GM12801 (cell line): ENCODE measurements around the gene GALNT5.

Experiments used
- TF ChIP-seq, protein P1 (sequence below): IDR thresholded peaks from one replicate; pipeline ENCODE4 v1.5.1; 2011; ENCODE audit warnings: control low read depth; ENCODE audit not compliant: insufficient read length; ENCODE audit errors: extremely low read depth

Gene GALNT5

GRCh38 chr2:157255746-157256145, 1.8 kb upstream of the GALNT5 start:
- TF ChIP-seq, protein P1, sequence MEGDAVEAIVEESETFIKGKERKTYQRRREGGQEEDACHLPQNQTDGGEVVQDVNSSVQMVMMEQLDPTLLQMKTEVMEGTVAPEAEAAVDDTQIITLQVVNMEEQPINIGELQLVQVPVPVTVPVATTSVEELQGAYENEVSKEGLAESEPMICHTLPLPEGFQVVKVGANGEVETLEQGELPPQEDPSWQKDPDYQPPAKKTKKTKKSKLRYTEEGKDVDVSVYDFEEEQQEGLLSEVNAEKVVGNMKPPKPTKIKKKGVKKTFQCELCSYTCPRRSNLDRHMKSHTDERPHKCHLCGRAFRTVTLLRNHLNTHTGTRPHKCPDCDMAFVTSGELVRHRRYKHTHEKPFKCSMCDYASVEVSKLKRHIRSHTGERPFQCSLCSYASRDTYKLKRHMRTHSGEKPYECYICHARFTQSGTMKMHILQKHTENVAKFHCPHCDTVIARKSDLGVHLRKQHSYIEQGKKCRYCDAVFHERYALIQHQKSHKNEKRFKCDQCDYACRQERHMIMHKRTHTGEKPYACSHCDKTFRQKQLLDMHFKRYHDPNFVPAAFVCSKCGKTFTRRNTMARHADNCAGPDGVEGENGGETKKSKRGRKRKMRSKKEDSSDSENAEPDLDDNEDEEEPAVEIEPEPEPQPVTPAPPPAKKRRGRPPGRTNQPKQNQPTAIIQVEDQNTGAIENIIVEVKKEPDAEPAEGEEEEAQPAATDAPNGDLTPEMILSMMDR = no peak

- TF ChIP-seq, protein P1 = no peak
Measured at GRCh38 chr2:157256626-157257025, 879 bp upstream of the GALNT5 start.

DNA sequence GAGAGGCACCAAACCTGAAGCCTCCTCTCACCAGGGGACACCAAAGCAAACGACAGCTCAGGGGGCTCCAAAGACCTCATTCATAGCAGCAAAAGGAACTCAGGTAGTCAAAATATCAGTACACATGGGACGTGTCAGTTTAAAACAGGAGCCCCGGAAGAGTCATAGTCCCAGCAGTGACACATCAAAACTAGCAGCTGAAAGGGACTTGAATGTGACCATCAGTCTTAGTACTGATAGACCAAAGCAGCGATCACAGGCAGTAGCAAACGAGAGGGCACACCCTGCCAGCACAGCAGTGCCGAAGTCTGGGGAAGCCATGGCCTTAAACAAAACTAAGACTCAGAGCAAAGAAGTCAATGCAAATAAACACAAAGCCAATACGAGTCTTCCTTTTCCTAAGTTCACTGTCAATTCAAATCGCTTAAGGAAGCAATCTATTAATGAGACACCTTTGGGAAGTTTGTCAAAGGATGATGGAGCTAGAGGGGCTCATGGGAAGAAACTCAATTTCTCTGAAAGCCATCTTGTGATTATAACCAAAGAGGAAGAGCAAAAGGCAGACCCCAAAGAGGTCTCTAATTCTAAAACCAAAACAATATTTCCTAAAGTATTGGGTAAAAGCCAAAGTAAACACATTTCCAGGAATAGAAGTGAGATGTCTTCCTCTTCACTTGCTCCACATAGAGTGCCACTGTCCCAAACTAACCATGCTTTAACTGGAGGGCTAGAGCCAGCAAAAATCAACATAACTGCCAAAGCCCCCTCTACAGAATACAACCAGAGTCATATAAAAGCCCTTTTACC, 1.2 kb downstream of the GALNT5 start:
- TF ChIP-seq, protein P1 = no peak

DNA sequence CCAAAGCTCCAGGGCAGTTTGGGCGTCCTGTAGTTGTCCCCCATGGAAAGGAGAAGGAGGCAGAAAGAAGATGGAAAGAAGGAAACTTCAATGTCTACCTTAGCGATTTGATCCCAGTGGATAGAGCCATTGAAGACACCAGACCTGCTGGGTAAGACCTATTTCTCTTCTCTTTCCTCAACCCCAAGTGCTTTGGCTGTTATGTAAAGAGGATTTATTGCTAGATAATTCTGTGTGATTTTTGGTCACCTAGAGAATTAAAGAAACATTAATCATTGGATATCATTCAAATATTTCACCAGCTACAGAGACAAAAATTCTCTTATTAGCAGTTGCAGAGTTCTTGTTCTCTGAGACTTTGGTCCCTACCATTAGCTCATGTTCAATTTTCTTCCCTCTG, 1.9 kb downstream of the GALNT5 start:
- TF ChIP-seq, protein P1 = no peak

DNA sequence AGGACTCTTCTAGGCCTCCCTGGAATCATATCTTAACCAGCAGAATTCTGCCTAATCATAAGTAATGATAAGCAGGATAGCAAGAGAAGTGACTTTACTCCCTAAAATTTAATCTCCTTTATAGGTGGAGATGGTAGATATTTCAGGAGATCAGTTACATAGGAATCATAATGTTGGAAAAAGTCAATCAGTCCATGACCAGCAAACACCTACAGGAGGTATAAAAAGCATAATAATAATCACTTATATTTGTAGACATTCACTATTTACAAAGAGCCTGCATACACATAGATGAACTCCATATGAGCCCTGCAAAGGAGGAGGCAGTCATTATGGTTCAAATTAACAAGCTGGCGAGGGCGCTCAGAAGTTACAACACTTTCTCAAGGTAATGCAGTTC, 2.5 kb downstream of the GALNT5 start:
- TF ChIP-seq, protein P1 = no peak

- TF ChIP-seq, protein P1 = no peak
Measured at GRCh38 chr2:157260533-157261198, 3.2 kb downstream of the GALNT5 start.

DNA sequence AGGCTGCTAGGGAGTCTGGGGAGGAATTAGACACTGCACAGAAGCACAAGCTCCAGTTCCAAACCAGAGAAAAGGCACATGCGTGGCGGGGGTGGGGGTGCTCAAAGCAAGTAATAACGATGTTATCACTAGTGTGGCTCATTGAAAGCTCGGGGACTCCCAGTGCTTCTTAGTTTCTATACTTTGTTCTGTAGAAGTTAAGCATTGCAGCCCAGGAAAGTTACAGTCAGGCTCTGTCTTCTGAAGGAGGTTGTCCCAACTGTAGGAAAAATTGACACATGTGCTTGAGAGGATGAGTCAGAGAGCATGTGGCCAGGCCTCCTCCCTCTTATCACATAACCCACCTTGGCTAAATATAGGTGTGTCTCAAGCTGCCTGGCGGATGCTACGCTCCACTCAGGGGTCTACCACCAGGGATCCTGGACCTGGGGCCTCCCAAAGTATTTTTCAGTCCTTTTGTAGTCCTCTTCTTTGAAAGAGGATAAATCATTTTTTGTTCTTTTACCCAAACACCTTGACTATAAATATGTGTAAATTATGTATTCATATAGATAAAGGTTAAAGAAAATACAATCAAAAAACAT, 3.8 kb downstream of the GALNT5 start:
- TF ChIP-seq, protein P1 = no peak
